WTC11 (cell line): ENCODE results near the gene MINDY4B.

ENCODE experiments used
- ATF3 ChIP-seq: sonication (generic); formaldehyde crosslinking; conservative IDR thresholded peaks from 2 replicates; pipeline ENCODE4 v1.8.1; 2022; ENCODE audit warnings: mild to moderate bottlenecking, missing genetic modification reagents
- CTCF ChIP-seq: fragments of 200-600 bp; IDR thresholded peaks from 2 replicates; pipeline ENCODE4 v1.8.0; 2022; ENCODE audit warnings: antibody characterized with exemption
- GABPB1 ChIP-seq: sonication (generic); formaldehyde crosslinking; IDR thresholded peaks from 2 replicates; pipeline ENCODE4 v1.8.1; 2023; ENCODE audit warnings: mild to moderate bottlenecking, missing genetic modification reagents
- HMGXB4 ChIP-seq: sonication (generic); formaldehyde crosslinking; IDR thresholded peaks from 2 replicates; pipeline ENCODE4 v1.8.1; 2023; ENCODE audit warnings: mild to moderate bottlenecking, moderate library complexity, missing genetic modification reagents
- JUN ChIP-seq: sonication (generic); formaldehyde crosslinking; IDR thresholded peaks from 2 replicates; pipeline ENCODE4 v1.8.0; 2023; ENCODE audit warnings: mild to moderate bottlenecking, missing genetic modification reagents
- MAX ChIP-seq: sonication (generic); formaldehyde crosslinking; IDR thresholded peaks from 2 replicates; pipeline ENCODE4 v1.8.0; 2022; ENCODE audit warnings: mild to moderate bottlenecking, missing genetic modification reagents
- USF1 ChIP-seq: sonication (generic); formaldehyde crosslinking; IDR thresholded peaks from 2 replicates; pipeline ENCODE4 v1.8.0; 2022; ENCODE audit warnings: mild to moderate bottlenecking, missing genetic modification reagents
- USF2 ChIP-seq: sonication (generic); formaldehyde crosslinking; IDR thresholded peaks from 2 replicates; pipeline ENCODE4 v1.8.1; 2023; ENCODE audit warnings: mild to moderate bottlenecking, missing genetic modification reagents, moderate library complexity
- ZNF121 ChIP-seq: sonication (generic); formaldehyde crosslinking; IDR thresholded peaks from 2 replicates; pipeline ENCODE4 v1.8.0; 2023; ENCODE audit warnings: missing genetic modification reagents
- ZNF263 ChIP-seq: sonication (generic); formaldehyde crosslinking; IDR thresholded peaks from 2 replicates; pipeline ENCODE4 v1.8.1; 2022; ENCODE audit warnings: low read depth, mild to moderate bottlenecking, moderate library complexity, missing genetic modification reagents
- ZNF416 ChIP-seq: fragments of 250-450 bp; sonication (Bioruptor Pico); IDR thresholded peaks from 2 replicates; pipeline ENCODE4 v1.9.0; 2021; ENCODE audit warnings: mild to moderate bottlenecking, inconsistent platforms

- no peak for TF ChIP-seq CTCF
- TF ChIP-seq ZNF416 = no peak
- no peak for TF ChIP-seq HMGXB4 (CRISPR knock-in tag)
- no peak for TF ChIP-seq ATF3 (CRISPR knock-in tag)
- no peak for TF ChIP-seq GABPB1 (CRISPR knock-in tag)
- no peak for TF ChIP-seq MAX (CRISPR knock-in tag)
- no peak for TF ChIP-seq USF1 (CRISPR knock-in tag)
- TF ChIP-seq ZNF263 (CRISPR knock-in tag) = no peak
- TF ChIP-seq JUN (CRISPR knock-in tag) = no peak
- TF ChIP-seq ZNF121 (CRISPR knock-in tag) = no peak
- no peak for TF ChIP-seq USF2 (CRISPR knock-in tag)
Observed at GRCh38 chr3:150844484-150844883, 60.8 kb downstream of the MINDY4B start.
